IMR-90 (cell line): ENCODE measurements around the gene RTKN. TPM values are rescaled to one million over a fixed set of nuclear protein-coding genes. Genes with fewer than 3 reads are reported as not detected.

Experiments
- ATAC-seq: fragments of 200-7000 bp; cut with Tn5 transposase; 2 replicates; pipeline ENCODE4 v1.9.1; 2020; ENCODE audit warnings: low read depth, mild to moderate bottlenecking, moderate library complexity
- BruUV-seq: library from RNA; stranded (reverse); fragments of 400-500 nt; replicated peaks from 2 replicates; lab custom pipeline; 2021; lab: Mats Ljungman, UMichigan
- CTCF ChIA-PET: fragments of 300-600 bp; formaldehyde crosslinking; extraction: SDS; loops from one replicate; lab custom pipeline; 2021; ENCODE audit warnings: antibody characterized with exemption; lab: Yijun Ruan, JAX
- POLR2A ChIA-PET: fragments of 300-600 bp; sonication (Branson Sonifier 250); formaldehyde crosslinking; loops from one replicate; lab custom pipeline; 2022; ENCODE audit warnings: antibody characterized with exemption; ENCODE audit not compliant: unreplicated experiment; lab: Charles Lee
- DNase-seq: peaks from one replicate; pipeline ENCODE4 v3.0.0; 2013
- H2AFZ ChIP-seq: replicated peaks from 2 replicates; pipeline ENCODE3; 2013; ENCODE audit warnings: low read length, mild to moderate bottlenecking; ENCODE audit not compliant: poor library complexity
- H2AK5ac ChIP-seq: 2 replicates; pipeline ENCODE4 v1.6.1; 2013; ENCODE audit warnings: low read depth, low read length, inconsistent platforms
- H2AK9ac ChIP-seq: replicated peaks from 2 replicates; pipeline ENCODE3; 2013; ENCODE audit warnings: mild to moderate bottlenecking, low read depth, low read length, moderate library complexity; ENCODE audit not compliant: poor library complexity
- H2BK120ac ChIP-seq: 2 replicates; pipeline ENCODE4 v1.6.1; 2013; ENCODE audit warnings: low read depth, low read length, inconsistent platforms
- H2BK15ac ChIP-seq: 3 replicates; pipeline ENCODE4 v1.6.1; 2013; ENCODE audit warnings: low read depth, low read length, inconsistent platforms
- H2BK20ac ChIP-seq: 2 replicates; pipeline ENCODE4 v1.6.1; 2013; ENCODE audit warnings: low read depth, mild to moderate bottlenecking, inconsistent platforms, low read length, moderate library complexity
- H2BK5ac ChIP-seq: 2 replicates; pipeline ENCODE4 v1.6.1; 2013; ENCODE audit warnings: mild to moderate bottlenecking, low read depth, low read length, inconsistent platforms; ENCODE audit not compliant: poor library complexity, severe bottlenecking
- H3K14ac ChIP-seq: replicated peaks from 2 replicates; pipeline ENCODE4 v1.6.1; 2013; ENCODE audit warnings: low read depth, low read length, inconsistent platforms
- H3K18ac ChIP-seq: 2 replicates; pipeline ENCODE4 v1.6.1; 2013; ENCODE audit warnings: low read depth, low read length, control low read depth
- H3K23ac ChIP-seq: 2 replicates; pipeline ENCODE4 v1.6.1; 2013; ENCODE audit warnings: low read depth, low read length, inconsistent platforms
- H3K27ac ChIP-seq: 2 replicates; pipeline ENCODE4 v1.5.1; 2013; ENCODE audit warnings: mild to moderate bottlenecking, control low read depth, low read length; ENCODE audit not compliant: insufficient read depth
- H3K27me3 ChIP-seq: 2 replicates; pipeline ENCODE4 v1.6.1; 2013; ENCODE audit warnings: low read length; ENCODE audit not compliant: control insufficient read depth, insufficient read depth
- H3K36me3 ChIP-seq: 2 replicates; pipeline ENCODE4 v1.6.1; 2013; ENCODE audit warnings: low read length, mixed read lengths; ENCODE audit not compliant: control insufficient read depth, insufficient read depth
- H3K4ac ChIP-seq: 2 replicates; pipeline ENCODE4 v1.6.1; 2013; ENCODE audit warnings: low read depth, low read length, inconsistent platforms
- H3K4me1 ChIP-seq: 2 replicates; pipeline ENCODE4 v1.6.1; 2013; ENCODE audit warnings: low read length, mixed read lengths; ENCODE audit not compliant: control insufficient read depth, insufficient read depth
- H3K4me2 ChIP-seq: 2 replicates; pipeline ENCODE4 v1.6.1; 2013; ENCODE audit warnings: low read depth, mild to moderate bottlenecking, control low read depth, low read length, moderate library complexity
- H3K4me3 ChIP-seq: 2 replicates; pipeline ENCODE4 v1.5.1; 2013; ENCODE audit warnings: low read depth, mild to moderate bottlenecking, control low read depth, low read length, moderate library complexity; ENCODE audit not compliant: insufficient read depth
- H3K56ac ChIP-seq: 2 replicates; pipeline ENCODE4 v1.6.1; 2013; ENCODE audit warnings: low read length, inconsistent platforms; ENCODE audit not compliant: insufficient read depth; ENCODE audit errors: extremely low read depth
- H3K79me1 ChIP-seq, 2 experiments: 2 replicates each; pipeline ENCODE4 v1.6.1; 2013; ENCODE audit warnings: low read length in 2 of 2, inconsistent platforms in 1 of 2, low read depth in 1 of 2
- H3K9ac ChIP-seq: 2 replicates; pipeline ENCODE4 v1.6.1; 2013; ENCODE audit warnings: low read depth, low read length, control low read depth
- H3K9me1 ChIP-seq: 2 replicates; pipeline ENCODE4 v1.6.1; 2013; ENCODE audit warnings: low read length, inconsistent platforms; ENCODE audit not compliant: insufficient read depth
- H3K9me3 ChIP-seq: 2 replicates; pipeline ENCODE4 v1.6.1; 2013; ENCODE audit warnings: low read length; ENCODE audit not compliant: control insufficient read depth, insufficient read depth
- H4K20me1 ChIP-seq: 2 replicates; pipeline ENCODE4 v1.6.1; 2013; ENCODE audit warnings: low read length, inconsistent platforms; ENCODE audit not compliant: insufficient read depth
- H4K5ac ChIP-seq: 2 replicates; pipeline ENCODE4 v1.6.1; 2013; ENCODE audit warnings: mild to moderate bottlenecking, low read depth, low read length, control low read depth
- H4K8ac ChIP-seq, 2 experiments: 2 replicates each; pipeline ENCODE4 v1.6.1; 2013; ENCODE audit warnings: low read depth in 2 of 2, low read length in 2 of 2, control low read depth in 1 of 2, inconsistent platforms in 1 of 2
- H4K91ac ChIP-seq: 2 replicates; pipeline ENCODE4 v1.6.1; 2013; ENCODE audit warnings: low read depth, low read length, inconsistent platforms; ENCODE audit not compliant: insufficient read depth
- CEBPB ChIP-seq: IDR thresholded peaks from 2 replicates; pipeline ENCODE4 v1.6.1; 2012; ENCODE audit warnings: low read depth, low read length, improper control_type of control experiment
- MAFK ChIP-seq: IDR thresholded peaks from 2 replicates; pipeline ENCODE4 v1.6.1; 2012; ENCODE audit warnings: low read depth, low read length, improper control_type of control experiment
- POLR2A ChIP-seq: IDR thresholded peaks from 2 replicates; pipeline ENCODE4 v1.6.1; 2012; ENCODE audit warnings: mild to moderate bottlenecking, low read depth, low read length
- RAD21 ChIP-seq: IDR thresholded peaks from 2 replicates; pipeline ENCODE4 v1.6.1; 2012; ENCODE audit warnings: low read length, improper control_type of control experiment
- RCOR1 ChIP-seq: IDR thresholded peaks from 2 replicates; pipeline ENCODE4 v1.6.1; 2012; ENCODE audit warnings: mild to moderate bottlenecking, low read length, improper control_type of control experiment; ENCODE audit not compliant: insufficient replicate concordance
- WGBS, 2 experiments: methylation state at CpG; one replicate each; pipeline versions ENCODE4 v1.1.5 to v1.1.7; 2013; ENCODE audit warnings: missing lambda C conversion rate in 2 of 2; ENCODE audit not compliant: insufficient read length in 1 of 2; ENCODE audit errors: extremely low coverage in 2 of 2; 5-methylcytosine and 5-hydroxymethylcytosine counted together
- dilution Hi-C: fragments of 300-500 bp; cut with HindIII; formaldehyde crosslinking; loops from one replicate; pipeline ENCODE4 v1.14.3; 2018; ENCODE audit warnings: low sequenced_read_pairs; ENCODE audit not compliant: unreplicated experiment
- in situ Hi-C: fragments of 300-500 bp; cut with MboI; formaldehyde crosslinking; loops from 3 replicates; pipeline ENCODE4 v1.14.3; 2019; ENCODE audit warnings: low sequenced_read_pairs, inconsistent platforms, mixed read lengths
- intact Hi-C: fragments of 100-400 bp; cut with micrococcal nuclease; formaldehyde crosslinking; loops from 2 replicates; pipeline ENCODE4 v1.10.0; 2022
- polyA plus RNA-seq, 3 experiments: library from polyadenylated mRNA; depleted of rRNA; stranded (reverse); fragments of >200 nt; gene quantifications; 2 replicates each; pipeline ENCODE4 v1.2.3, GENCODE V29; 2012; ENCODE audit warnings: low replicate concordance in 1 of 3
- total RNA-seq: library from RNA; depleted of rRNA; stranded (reverse); fragments of >200 nt; gene quantifications from 2 replicates; pipeline ENCODE4 v1.2.3, GENCODE V29; 2012
- TF ChIP-seq, protein P1 (sequence below): conservative IDR thresholded peaks from 2 replicates; pipeline ENCODE4 v1.5.1; 2012; ENCODE audit warnings: mild to moderate bottlenecking, low read depth, low read length, improper control_type of control experiment
- TF ChIP-seq, protein P2 (sequence below): fragments of 150-350 bp; IDR thresholded peaks from 2 replicates; pipeline ENCODE4 v1.6.1; 2016; ENCODE audit warnings: low read depth, mild to moderate bottlenecking, low read length, moderate library complexity, borderline replicate concordance

RTKN gene
- total and polyA plus RNA-seq, 2 of the 4 experiments (the other 2 are of a cell fraction): 11.1 to 19.7 TPM

DNA sequence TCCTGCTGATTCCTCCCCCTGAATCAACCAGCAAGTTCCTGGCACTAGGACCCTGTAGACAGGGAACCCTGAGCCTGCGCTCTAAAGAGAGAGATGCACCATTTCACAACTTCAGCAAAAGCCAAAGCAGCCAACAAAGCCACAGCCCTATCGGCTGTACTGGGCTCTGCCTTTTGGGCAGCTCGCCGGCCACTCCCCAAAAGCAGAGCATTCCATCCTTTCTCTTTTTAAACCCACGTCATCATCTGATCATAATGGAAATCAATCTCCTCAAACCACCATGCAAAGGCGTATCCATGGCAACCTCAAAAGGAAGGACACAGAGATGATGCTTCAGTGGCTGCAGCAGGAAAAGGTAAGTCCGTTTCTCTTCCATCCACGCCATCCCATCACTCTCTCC lies 56.3 kb downstream of the RTKN start:
- H2AFZ ChIP-seq: no peak overlapping the region
- H4K8ac ChIP-seq: no peak overlapping the region
- in situ Hi-C loops: no loop called here
- no peak overlapping the region for H4K5ac ChIP-seq
- H2BK20ac ChIP-seq: no peak overlapping the region
- no peak overlapping the region for H3K4me2 ChIP-seq
- H4K91ac ChIP-seq: no peak overlapping the region
- H3K4me1 ChIP-seq: peaks cover 20% of the 10 kb centered on the region
- ATAC-seq (no peak), DNase-seq (no peak)
- CTCF ChIA-PET: no interaction called here
- TF ChIP-seq POLR2A (no peak), CEBPB (no peak), MAFK (no peak), RCOR1 (no peak), RAD21 (no peak)
- TF ChIP-seq, protein P1, sequence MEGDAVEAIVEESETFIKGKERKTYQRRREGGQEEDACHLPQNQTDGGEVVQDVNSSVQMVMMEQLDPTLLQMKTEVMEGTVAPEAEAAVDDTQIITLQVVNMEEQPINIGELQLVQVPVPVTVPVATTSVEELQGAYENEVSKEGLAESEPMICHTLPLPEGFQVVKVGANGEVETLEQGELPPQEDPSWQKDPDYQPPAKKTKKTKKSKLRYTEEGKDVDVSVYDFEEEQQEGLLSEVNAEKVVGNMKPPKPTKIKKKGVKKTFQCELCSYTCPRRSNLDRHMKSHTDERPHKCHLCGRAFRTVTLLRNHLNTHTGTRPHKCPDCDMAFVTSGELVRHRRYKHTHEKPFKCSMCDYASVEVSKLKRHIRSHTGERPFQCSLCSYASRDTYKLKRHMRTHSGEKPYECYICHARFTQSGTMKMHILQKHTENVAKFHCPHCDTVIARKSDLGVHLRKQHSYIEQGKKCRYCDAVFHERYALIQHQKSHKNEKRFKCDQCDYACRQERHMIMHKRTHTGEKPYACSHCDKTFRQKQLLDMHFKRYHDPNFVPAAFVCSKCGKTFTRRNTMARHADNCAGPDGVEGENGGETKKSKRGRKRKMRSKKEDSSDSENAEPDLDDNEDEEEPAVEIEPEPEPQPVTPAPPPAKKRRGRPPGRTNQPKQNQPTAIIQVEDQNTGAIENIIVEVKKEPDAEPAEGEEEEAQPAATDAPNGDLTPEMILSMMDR: no peak
- TF ChIP-seq, protein P2, sequence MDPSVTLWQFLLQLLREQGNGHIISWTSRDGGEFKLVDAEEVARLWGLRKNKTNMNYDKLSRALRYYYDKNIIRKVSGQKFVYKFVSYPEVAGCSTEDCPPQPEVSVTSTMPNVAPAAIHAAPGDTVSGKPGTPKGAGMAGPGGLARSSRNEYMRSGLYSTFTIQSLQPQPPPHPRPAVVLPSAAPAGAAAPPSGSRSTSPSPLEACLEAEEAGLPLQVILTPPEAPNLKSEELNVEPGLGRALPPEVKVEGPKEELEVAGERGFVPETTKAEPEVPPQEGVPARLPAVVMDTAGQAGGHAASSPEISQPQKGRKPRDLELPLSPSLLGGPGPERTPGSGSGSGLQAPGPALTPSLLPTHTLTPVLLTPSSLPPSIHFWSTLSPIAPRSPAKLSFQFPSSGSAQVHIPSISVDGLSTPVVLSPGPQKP: no peak
- dilution Hi-C loops: no loop called here
- no peak overlapping the region for H3K23ac ChIP-seq
- H3K14ac ChIP-seq: no peak overlapping the region
- POLR2A ChIA-PET: no interaction called here
- H3K36me3 ChIP-seq: peaks cover 6% of the 10 kb centered on the region
- no peak overlapping the region for H3K27ac ChIP-seq
- no peak overlapping the region for H3K18ac ChIP-seq
- intact Hi-C loops: no loop called here
- no peak overlapping the region for H2BK15ac ChIP-seq
- no peaks in the 10 kb centered on the region for H3K9me3 ChIP-seq
- H3K4me3 ChIP-seq: no peak overlapping the region
- peak overlapping the region; percentile 3 for H2AK9ac ChIP-seq
- no peak overlapping the region for H2BK5ac ChIP-seq
- no peak overlapping the region for H3K56ac ChIP-seq
- H3K9me1 ChIP-seq: peaks cover 37% of the 10 kb centered on the region
- H2BK120ac ChIP-seq: no peak overlapping the region
- WGBS, 2 experiments: 62% methylated on average over 2 of the region's 8 CpGs; no CpG with 5 or more reads in 1 of the 2 experiments
- H3K9ac ChIP-seq: no peak overlapping the region
- peak overlapping the region; percentile 14; the same call in 1 of the 2 replicates for H3K4ac ChIP-seq
- no peak overlapping the region for H2AK5ac ChIP-seq
- no peaks in the 10 kb centered on the region for H3K27me3 ChIP-seq
- peaks cover 41% of the 10 kb centered on the region for H4K20me1 ChIP-seq
- no TSS peak for BruUV-seq
- peaks cover 25 to 95% of the 10 kb centered on the region in 2 experiments for H3K79me1 ChIP-seq
